HG03575 (cell line): ENCODE data around the gene PDSS2.
"Not testable (repeated sequence)": the region's sequence is repeated elsewhere in the genome, so short reads cannot be mapped to it uniquely, and the experiment has no call there.

Experiments used
- ATAC-seq: cut with Tn5 transposase; IDR thresholded peaks from one replicate; pipeline ENCODE4 v1.9.1; 2021; ENCODE audit not compliant: unreplicated experiment, insufficient number of reproducible peaks, low FRiP score; ENCODE audit errors: extremely low read depth

PDSS2 gene

GRCh38 chr6:107156617-107157016 lies 302.7 kb downstream of the PDSS2 start:
- no peak for ATAC-seq

GRCh38 chr6:107154801-107155160 lies 304.6 kb downstream of the PDSS2 start:
- ATAC-seq: no peak

GRCh38 chr6:107154131-107154800 lies 305.1 kb downstream of the PDSS2 start:
- no peak for ATAC-seq

GRCh38 chr6:107152638-107153430 lies 306.5 kb downstream of the PDSS2 start:
- no peak for ATAC-seq

- no peak for ATAC-seq
These were observed 314.7 kb downstream of the PDSS2 start for GRCh38 chr6:107144666-107145065.

GRCh38 chr6:107144014-107144413 lies 315.4 kb downstream of the PDSS2 start:
- ATAC-seq: no peak

- no peak for ATAC-seq
These were observed 318.8 kb downstream of the PDSS2 start for GRCh38 chr6:107140581-107140980.

GRCh38 chr6:107136324-107136723 lies 323.0 kb downstream of the PDSS2 start:
- ATAC-seq: not testable (repeated sequence)

GRCh38 chr6:107135048-107135680 lies 324.2 kb downstream of the PDSS2 start:
- not testable (repeated sequence) for ATAC-seq

GRCh38 chr6:107132330-107132954 lies 326.9 kb downstream of the PDSS2 start:
- ATAC-seq: no peak

- no peak for ATAC-seq
These were observed 329.9 kb downstream of the PDSS2 start for GRCh38 chr6:107129370-107129925.

- no peak for ATAC-seq
These were observed 330.8 kb downstream of the PDSS2 start for GRCh38 chr6:107128577-107128976.

- no peak for ATAC-seq
These were observed 331.2 kb downstream of the PDSS2 start for GRCh38 chr6:107128175-107128574.

- no peak for ATAC-seq
These were observed 333.6 kb downstream of the PDSS2 start for GRCh38 chr6:107125771-107126170.

GRCh38 chr6:107124934-107125348 lies 334.4 kb downstream of the PDSS2 start:
- no peak for ATAC-seq

GRCh38 chr6:107123501-107123900 lies 335.9 kb downstream of the PDSS2 start:
- ATAC-seq: no peak

- no peak for ATAC-seq
These were observed 336.6 kb downstream of the PDSS2 start for GRCh38 chr6:107122748-107123147.

GRCh38 chr6:107121964-107122495 lies 337.3 kb downstream of the PDSS2 start:
- ATAC-seq: no peak

GRCh38 chr6:107121266-107121665 lies 338.1 kb downstream of the PDSS2 start:
- no peak for ATAC-seq
